ENCODE results near the gene SLC1A5.
"Not testable (repeated sequence)": the region's sequence is repeated elsewhere in the genome, so short reads cannot be mapped to it uniquely, and the experiment has no call there.

SLC1A5 gene

GRCh38 chr19:46798713-46799112, 10.3 kb upstream of the SLC1A5 start:
- DNase-seq (ENCODE audit: low spot score) = no peak

DNA sequence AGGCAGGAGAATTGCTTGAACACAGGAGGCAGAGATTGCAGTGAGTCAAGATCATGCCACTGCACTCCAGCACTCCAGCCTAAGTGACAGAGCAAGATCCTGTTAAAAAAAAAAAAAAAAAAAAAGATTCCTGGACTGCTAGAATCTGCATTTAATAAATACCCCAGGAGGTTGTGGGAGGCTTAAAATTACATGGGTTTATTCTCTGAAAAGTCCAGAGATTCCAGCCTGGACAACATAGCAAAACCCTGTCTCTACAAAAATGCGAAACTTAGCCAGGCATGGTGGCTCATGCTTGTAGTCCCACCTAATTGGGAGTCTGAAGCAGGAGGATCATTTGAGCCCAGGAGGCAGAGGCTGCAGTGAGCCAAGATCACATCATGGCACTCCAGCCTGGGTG, 9.5 kb upstream of the SLC1A5 start:
- DNase-seq (ENCODE audit: low spot score) = no peak

DNA sequence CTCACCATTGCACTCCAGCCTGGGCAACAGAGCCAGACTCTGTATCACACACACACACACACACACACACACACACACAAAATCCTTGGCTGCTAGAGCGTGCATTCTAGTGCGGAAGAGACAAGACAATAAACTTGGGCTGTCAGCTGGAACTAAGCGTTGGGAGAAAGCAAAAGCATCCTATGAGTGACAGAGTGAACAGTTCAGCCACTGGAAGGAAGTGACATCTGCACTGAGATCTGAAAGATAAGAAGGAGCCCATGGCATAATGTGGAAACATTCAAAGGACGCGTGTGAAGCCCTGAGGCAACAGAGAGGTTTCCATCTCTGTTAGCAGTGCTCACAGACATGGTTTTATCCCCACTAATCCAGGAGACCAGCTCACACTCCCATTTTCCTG, 3.5 kb upstream of the SLC1A5 start:
- peak; percentile 63 for DNase-seq (ENCODE audit: low spot score)

DNA sequence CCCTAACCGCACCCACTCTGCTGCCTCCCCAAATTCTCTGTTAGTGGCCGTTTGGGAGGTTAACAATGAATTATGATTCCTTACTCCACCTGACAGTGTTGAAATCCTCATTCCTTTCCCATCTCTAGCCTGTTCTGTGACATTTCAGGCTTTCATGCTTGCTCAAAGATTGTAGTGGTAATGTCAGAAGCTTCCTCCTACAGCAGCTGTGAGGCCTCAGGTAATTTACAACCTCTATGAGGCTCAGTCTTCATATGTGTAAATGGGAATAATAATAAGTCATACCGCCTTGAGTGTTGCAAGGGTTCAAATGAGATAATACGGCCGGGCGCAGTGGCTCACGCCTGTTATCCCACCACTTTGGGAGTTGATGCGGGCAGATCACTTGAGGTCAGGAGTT, 977 bp upstream of the SLC1A5 start:
- no peak for DNase-seq (ENCODE audit: low spot score)

DNA sequence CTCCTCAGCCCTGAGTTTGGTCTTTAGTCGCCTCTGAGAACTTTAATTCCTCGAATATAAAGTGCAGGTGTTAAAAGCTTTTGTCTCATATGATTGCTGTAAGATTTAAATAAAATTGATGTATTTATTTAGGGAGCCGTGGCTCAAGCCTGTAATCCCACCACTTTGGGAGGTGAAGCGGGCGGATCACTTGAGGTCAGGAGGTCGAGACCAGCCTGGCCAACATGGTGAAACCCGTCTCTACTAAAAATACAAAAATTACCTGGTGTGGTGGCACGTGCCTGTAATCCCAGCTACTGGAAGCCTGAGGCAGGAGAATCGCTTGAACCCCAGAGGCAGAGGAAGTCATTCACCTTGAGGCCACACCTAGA, 559 bp upstream of the SLC1A5 start:
- DNase-seq (ENCODE audit: low spot score) = no peak

GRCh38 chr19:46787331-46788261, 798 bp downstream of the SLC1A5 start:
- peak; percentile 42 for DNase-seq (ENCODE audit: low spot score)

- no peak for DNase-seq (ENCODE audit: low spot score)
Observed at GRCh38 chr19:46787040-46787330, 1.4 kb downstream of the SLC1A5 start.

GRCh38 chr19:46786236-46787039, 2.0 kb downstream of the SLC1A5 start:
- peak; percentile 95 for DNase-seq (ENCODE audit: low spot score)

GRCh38 chr19:46785980-46786235, 2.5 kb downstream of the SLC1A5 start:
- DNase-seq (ENCODE audit: low spot score) = no peak

DNA sequence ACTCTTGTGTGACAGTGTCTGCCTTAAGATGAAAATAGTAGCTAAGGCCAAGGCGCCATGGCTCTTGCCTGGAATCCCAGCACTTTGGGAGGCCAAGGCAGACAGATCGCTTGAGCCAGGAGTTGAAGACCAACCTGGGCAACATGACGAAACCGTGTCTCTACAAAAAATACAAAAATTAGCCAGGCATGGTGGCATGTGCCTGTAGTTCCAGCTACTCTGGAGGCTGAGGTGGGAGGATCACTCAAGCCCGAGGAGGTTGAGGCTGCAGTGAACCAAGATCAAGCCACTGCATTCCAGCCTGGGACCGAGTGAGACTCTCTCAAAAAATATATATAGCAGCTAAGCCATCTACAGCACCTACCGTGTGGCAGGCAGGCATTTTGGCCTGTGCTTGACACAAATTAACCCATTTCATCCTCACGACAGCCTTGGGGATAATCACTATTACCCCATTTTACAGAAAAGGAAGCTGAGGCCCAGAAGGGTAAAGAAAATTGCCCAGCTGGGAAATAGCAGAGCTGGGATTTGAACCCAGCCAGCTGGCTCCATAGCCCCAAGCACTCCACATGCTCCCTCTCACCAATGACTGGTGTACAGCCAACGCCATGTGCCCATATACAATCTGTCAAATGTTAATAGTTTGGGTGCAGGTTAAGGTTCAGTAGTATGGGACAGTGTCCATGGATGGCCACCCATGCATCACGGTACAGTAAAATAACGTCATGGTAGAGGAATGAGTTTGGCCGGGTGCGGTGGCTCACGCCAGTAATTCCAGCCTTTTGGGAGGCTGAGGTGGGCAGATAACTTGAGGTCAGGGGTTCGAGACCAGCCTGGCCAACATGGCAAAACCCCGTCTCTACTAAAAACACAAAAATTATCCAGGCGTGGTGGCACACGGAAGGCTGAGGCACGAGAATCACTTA, 3.1 kb downstream of the SLC1A5 start:
- DNase-seq (ENCODE audit: low spot score) = peak; percentile 15

GRCh38 chr19:46784262-46785053, 3.9 kb downstream of the SLC1A5 start:
- peak; percentile 90 for DNase-seq (ENCODE audit: low spot score)

DNA sequence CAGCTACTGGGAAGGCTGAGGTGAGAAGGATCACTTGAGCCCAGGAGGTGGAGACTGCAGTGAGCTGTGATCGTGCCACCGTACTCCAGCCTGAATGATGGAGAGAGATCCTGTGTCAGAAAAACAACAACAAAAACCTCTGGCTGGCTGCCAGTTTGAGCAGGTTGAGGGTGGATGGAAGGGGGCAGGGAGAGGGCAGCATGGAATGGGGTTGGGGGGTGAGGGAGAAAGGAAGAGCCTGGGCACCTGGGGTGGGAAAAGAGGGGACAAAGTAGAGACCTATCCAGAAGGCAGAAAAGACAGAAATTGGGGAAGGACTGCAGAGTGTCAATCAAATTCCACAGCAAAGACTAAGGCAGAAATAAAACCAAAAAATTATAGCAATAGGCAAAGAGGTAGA, 4.7 kb downstream of the SLC1A5 start:
- no peak for DNase-seq (ENCODE audit: low spot score)

DNA sequence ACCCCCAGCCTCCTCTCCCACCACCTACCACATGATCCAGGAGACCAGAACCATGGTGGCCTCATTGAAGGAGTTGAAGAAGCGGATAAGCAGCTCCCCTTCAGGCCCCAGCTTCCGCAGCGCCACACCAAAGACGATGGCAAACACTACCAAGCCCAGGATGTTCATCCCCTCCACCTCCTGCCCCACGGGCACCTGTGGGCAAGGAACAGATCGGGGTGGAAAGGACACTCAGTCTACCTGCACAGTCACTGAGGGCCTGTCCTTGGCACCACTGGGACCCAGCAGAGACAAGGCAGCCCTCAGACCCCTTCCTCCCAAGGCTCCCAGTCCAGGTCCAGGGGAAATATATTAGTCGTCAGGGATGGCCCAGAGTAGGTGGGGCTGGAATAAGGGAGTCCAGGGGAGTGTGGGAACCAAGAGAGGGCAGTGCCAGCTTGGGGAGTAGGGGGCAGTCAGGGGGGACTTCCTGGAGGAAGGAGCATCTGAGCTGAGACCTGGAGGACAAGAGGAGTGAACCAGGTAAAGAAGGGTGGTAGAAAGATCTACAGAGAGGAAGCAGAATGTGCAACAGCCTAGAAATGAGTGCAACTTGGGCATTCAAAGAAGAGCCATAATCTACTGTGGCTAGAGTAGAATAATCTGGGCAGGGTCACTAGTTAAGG, 5.9 kb downstream of the SLC1A5 start:
- no peak for DNase-seq (ENCODE audit: low spot score)

- not testable (repeated sequence) for DNase-seq (ENCODE audit: low spot score)
Observed at GRCh38 chr19:46777956-46778645, 10.3 kb downstream of the SLC1A5 start.

- no peak for DNase-seq (ENCODE audit: low spot score)
Observed at GRCh38 chr19:46776927-46777911, 11.2 kb downstream of the SLC1A5 start.

DNA sequence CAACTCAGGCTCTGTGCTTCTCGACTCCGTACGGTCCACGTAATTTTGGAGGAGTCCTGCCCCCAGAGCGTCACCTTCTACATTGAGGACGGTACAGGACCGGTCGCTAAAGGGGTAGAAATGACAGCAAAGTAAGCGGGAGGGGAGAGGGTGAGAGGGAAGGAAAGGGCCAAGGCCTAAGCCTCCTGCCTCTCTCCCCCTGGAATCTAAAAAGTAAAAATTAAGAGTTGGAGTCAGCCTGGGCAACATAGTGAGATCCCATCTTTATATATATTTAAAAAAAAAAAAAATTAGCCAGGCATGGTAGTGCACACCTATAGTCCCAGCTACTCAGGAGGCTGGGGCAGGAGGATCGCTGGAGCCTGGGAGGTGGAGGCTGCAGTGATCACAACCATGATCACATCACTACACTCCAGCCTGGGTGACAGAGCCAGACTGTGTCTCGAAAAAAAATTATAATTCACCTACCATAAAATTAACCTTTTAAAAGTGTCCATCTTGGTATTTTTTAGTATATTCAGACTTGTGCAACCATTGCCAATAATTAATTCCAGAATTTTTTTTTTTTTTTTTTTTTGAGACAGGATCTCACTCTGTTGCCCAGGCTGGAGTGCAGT, 12.6 kb downstream of the SLC1A5 start:
- no peak for DNase-seq (ENCODE audit: low spot score)

- no peak for DNase-seq (ENCODE audit: low spot score)
Observed at GRCh38 chr19:46773018-46773399, 15.4 kb downstream of the SLC1A5 start.

DNA sequence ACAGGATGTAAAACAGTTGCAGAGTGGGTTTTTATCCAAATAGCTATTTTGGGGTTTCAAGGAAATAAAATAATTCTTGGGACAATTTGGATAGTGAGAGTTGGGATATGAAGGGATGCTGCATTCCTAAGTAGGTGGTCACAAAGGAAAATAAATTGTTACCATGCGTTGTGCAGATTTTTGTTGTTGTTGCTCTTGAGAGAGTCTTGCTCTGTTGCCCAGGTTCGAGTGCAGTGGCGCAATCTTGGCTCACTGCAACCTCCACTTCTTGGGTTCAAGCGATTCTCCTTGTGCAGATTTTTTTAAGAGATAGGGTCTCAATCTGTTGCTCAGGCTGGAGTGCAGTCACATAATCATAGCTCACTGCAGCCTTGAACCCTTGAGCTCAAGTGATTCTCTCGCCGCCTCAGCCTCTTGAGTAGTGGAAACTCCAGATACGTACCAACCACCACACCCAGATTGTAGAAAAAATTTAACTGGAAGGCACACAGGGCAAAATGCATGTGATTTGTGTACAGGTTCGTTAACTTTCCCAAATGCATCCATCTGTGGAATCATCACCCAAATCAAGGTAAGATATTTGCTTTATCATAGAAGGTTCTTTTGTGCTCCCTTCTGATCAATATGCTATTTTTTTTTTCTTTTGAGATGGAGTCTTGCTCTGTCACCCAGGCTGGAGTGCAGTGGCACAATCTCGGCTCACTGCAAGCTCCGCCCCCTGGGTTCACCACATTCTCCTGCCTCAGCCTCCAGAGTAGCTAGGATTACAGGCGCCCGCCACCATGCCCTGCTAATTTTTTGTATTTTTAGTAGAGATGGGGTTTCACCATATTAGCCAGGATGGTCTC, 16.0 kb downstream of the SLC1A5 start:
- no peak for DNase-seq (ENCODE audit: low spot score)
